Gastrocnemius medialis (tissue), 4 donors: Measurements from ENCODE around the gene CNPY4. TPM values are rescaled to one million over a fixed set of nuclear protein-coding genes. Genes with fewer than 3 reads are reported as not detected.
A peak's percentile ranks its signal among the peaks of the same experiment; 100 is the strongest.

Experiments
- ATAC-seq, 2 donors: fragments of 150-250 bp; one replicate each; pipeline ENCODE4 v1.9.1; 2016
- DNase-seq, 2 donors: peaks; one replicate each; pipeline ENCODE4 v3.0.0-alpha.2; 2019
- H3K27ac ChIP-seq, 4 donors: fragments of 200-600 bp; sonication (generic); 1 replicate in 1 of 4; 2 replicates in 3 of 4; pipeline ENCODE4 v1.5.1; 2016 to 2018; ENCODE audit warnings: mild to moderate bottlenecking in 2 of 4, moderate library complexity in 1 of 4
- H3K27me3 ChIP-seq, 3 donors: fragments of 200-600 bp; sonication (generic) in 2 of 3; 1 replicate in 1 of 3; 2 replicates in 2 of 3; pipeline versions ENCODE4 v1.5.1 to v1.6.0; 2016 to 2019; ENCODE audit warnings: mild to moderate bottlenecking in 1 of 3, moderate library complexity in 1 of 3
- H3K36me3 ChIP-seq, 2 donors: fragments of 200-600 bp; sonication (generic) in 1 of 2; one replicate each; pipeline ENCODE4 v1.5.1; 2017 to 2018
- H3K4me1 ChIP-seq, 2 donors: fragments of 200-600 bp; sonication (generic) in 1 of 2; one replicate each; pipeline ENCODE4 v1.5.1; 2016 to 2017; ENCODE audit warnings: mild to moderate bottlenecking in 2 of 2
- H3K4me3 ChIP-seq, 4 donors: fragments of 200-600 bp; sonication (generic) in 3 of 4; 1 replicate in 1 of 4; 2 replicates in 3 of 4; pipeline ENCODE4 v1.5.1; 2016 to 2019; ENCODE audit warnings: mild to moderate bottlenecking in 2 of 4
- H3K9me3 ChIP-seq, 3 donors: fragments of 200-600 bp; sonication (generic) in 2 of 3; 1 replicate in 1 of 3; 2 replicates in 2 of 3; pipeline ENCODE4 v1.5.1; 2016 to 2019
- POLR2A ChIP-seq, 2 donors: fragments of 450-650 bp; IDR thresholded peaks; one replicate each; pipeline ENCODE4 v1.6.1; 2017; ENCODE audit warnings: antibody characterized with exemption in 2 of 2, mild to moderate bottlenecking in 2 of 2, moderate library complexity in 2 of 2
- in situ Hi-C, 4 donors: fragments of 200-750 bp; cut with MboI; loops; one replicate each; pipeline versions ENCODE4 v1.15.0 to v1.8.0; 2017; ENCODE audit warnings: low sequenced_read_pairs in 4 of 4
- intact Hi-C: fragments of 100-400 bp; cut with DNase I; formaldehyde crosslinking; loops from one replicate; pipeline ENCODE4 v1.15.1; 2023; ENCODE audit warnings: low total_unique reads
- total RNA-seq, 4 donors: library from RNA; depleted of rRNA; stranded (reverse); fragments of >200 nt; gene quantifications; one replicate each; pipeline versions ENCODE4 v1.1.0 to v1.2.3, GENCODE V29; 2016
- TF ChIP-seq, protein P1 (sequence below), 5 experiments: fragments of 450-650 bp in 3 of 5; fragments of 200-600 bp in 2 of 5; sonication (generic) in 2 of 5; IDR thresholded peaks in 4 of 5; conservative IDR thresholded peaks in 1 of 5; 1 replicate in 4 of 5; 2 replicates in 1 of 5; pipeline ENCODE4 v1.5.1; 2016 to 2019; ENCODE audit warnings: antibody characterized with exemption in 5 of 5, mild to moderate bottlenecking in 3 of 5, moderate library complexity in 3 of 5

CNPY4 gene
- total RNA-seq, 4 donors from 2014 or later: 2.0 to 5.0 (median 2.4) TPM

DNA sequence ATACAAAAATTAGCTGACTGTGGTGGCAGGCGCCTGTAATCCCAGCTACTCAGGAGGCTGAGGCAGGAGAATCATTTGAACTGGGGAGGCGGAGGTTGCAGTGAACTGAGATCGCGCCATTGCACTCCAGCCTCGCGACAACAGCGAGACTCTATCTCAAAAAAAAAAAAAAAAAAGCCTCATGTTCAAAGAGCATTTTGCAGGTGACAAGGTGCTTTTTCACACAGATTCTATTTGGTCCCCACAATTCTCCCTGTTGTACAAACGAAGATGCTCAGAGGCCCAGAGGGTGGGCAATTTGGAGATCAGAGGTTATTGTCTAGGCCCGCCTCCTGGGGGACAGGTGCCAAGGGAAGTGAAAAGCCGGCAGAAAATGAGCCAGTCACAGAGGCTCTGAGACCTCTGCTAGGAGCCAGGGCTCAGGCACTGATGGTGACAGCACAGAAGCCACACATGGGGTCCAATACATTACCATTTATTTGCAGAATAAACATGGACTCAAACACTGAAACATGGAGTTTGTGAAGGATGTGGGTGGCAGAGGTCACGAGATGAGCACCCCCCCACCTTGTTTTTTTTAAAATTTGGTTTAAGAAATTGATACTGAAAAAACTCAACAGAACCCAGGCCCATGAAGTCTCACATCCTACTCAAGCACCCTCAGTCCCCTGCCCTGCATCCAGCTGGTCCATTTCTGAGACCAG lies 49.9 kb downstream of the CNPY4 start:
- Histone ChIP-seq H3K36me3 (no peaks in the 10 kb centered on the region), H3K4me1 (peaks cover 2 to 9% of the 10 kb centered on the region in 2 donors), H3K9me3 (no peaks in the 10 kb centered on the region), H3K27me3 (peaks cover 12 to 48% (median 46%) of the 10 kb centered on the region in 3 donors), H3K27ac (peak overlapping the region in 2 of 4 donors; percentile 49 to 59), H3K4me3 (no peak overlapping the region)
- intact Hi-C loops (no loop called here), in situ Hi-C loops (loop anchor here in 1 of 4 donors (25.0 kb wide), 1 partner anchor 168 kb away; no protein-coding TSS in a partner anchor)
- ATAC-seq (no peak), DNase-seq (no peak)
- TF ChIP-seq POLR2A (IDR thresholded peaks at IDR 0.05): no peak
- TF ChIP-seq, protein P1, sequence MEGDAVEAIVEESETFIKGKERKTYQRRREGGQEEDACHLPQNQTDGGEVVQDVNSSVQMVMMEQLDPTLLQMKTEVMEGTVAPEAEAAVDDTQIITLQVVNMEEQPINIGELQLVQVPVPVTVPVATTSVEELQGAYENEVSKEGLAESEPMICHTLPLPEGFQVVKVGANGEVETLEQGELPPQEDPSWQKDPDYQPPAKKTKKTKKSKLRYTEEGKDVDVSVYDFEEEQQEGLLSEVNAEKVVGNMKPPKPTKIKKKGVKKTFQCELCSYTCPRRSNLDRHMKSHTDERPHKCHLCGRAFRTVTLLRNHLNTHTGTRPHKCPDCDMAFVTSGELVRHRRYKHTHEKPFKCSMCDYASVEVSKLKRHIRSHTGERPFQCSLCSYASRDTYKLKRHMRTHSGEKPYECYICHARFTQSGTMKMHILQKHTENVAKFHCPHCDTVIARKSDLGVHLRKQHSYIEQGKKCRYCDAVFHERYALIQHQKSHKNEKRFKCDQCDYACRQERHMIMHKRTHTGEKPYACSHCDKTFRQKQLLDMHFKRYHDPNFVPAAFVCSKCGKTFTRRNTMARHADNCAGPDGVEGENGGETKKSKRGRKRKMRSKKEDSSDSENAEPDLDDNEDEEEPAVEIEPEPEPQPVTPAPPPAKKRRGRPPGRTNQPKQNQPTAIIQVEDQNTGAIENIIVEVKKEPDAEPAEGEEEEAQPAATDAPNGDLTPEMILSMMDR (IDR thresholded peaks at IDR 0.05 in 4 of 5, conservative IDR thresholded peaks at IDR 0.05 in 1 of 5): no peak

DNA sequence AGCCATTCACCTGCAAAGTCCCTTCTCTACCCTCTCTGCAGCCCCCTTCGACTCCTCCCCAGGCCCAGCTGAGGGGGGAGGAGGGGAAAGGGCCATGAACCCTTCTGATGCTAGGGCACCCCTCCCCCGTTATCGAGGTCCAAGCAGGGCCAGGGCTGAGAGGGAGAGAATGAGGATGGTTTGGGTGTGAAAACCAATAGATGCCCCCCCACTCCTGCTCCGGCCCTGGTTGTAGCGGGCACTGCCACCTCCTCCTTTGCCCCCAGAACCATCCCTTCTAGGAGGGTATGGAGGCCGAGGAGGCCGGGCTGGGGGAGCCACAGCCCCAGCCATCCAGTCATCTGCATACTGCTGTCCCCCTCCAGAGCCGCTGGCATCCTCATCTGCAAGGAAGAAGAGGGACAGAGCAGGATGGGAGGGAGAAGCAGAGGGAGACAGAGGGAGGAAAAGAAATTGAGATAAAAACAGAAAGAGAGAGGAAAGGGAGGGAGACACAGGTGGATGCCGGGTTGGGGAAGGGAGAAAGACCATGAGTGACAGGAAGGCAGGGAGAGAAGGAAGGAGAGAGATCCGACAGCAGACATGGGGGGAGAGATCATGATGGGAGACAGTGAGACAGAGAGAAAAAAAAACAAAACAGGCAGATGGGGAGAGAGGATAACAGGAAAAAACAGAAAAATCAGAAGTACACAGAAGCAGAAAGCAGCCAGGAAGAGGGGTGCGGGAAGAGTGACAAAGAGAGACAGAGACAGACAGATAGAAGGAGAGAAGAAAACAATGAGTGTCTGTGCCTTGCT lies 50.9 kb downstream of the CNPY4 start:
- TF ChIP-seq, protein P1 (IDR thresholded peaks at IDR 0.05 in 4 of 5, conservative IDR thresholded peaks at IDR 0.05 in 1 of 5): no peak
- no peak for TF ChIP-seq POLR2A (IDR thresholded peaks at IDR 0.05)
- peaks cover 12 to 48% (median 46%) of the 10 kb centered on the region in 3 donors for H3K27me3 ChIP-seq
- H3K9me3 ChIP-seq: no peaks in the 10 kb centered on the region
- H3K36me3 ChIP-seq: no peaks in the 10 kb centered on the region
- intact Hi-C loops: no loop called here
- H3K27ac ChIP-seq: no peak overlapping the region
- no peak overlapping the region for H3K4me3 ChIP-seq
- peaks cover 2 to 9% of the 10 kb centered on the region in 2 donors for H3K4me1 ChIP-seq
- ATAC-seq (no peak), DNase-seq (no peak)
- in situ Hi-C loops: loop anchor here in 1 of 4 donors (25.0 kb wide), 1 partner anchor 167 kb away; no protein-coding TSS in a partner anchor

DNA sequence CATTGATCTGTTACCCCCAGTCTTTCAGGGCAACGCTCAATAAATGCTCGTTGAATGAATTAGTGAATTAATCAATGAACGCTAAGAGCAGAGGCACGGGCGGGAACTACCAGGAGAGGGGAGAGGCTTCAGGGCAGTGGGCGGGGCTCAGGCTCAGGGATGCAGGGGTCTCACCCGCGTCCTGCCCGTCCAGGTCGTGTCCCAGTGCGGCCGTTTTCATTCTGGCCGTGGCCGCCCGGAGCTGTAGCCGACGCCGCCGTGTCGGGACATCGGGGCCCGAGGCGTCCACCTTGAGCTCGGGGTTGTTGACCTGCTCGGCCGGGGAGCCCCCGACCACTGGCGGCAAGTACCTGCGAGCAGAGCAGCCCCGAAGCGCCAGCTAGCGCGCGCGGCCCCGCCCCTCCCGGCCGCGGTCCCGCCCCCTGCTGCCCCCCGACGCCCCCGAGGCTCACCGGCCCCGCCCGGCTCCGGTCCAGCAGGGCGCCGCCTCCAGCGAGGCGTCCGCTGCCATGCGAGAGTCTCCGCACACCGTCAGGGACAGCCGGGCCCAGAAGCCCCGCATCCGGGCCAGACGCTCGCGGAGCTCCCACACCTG lies 51.8 kb downstream of the CNPY4 start:
- TF ChIP-seq, protein P1 (IDR thresholded peaks at IDR 0.05 in 4 of 5, conservative IDR thresholded peaks at IDR 0.05 in 1 of 5): no peak
- no peak for TF ChIP-seq POLR2A (IDR thresholded peaks at IDR 0.05)
- no peak for DNase-seq
- peaks cover 12 to 48% (median 46%) of the 10 kb centered on the region in 3 donors for H3K27me3 ChIP-seq
- peak overlapping the region in 2 of 4 donors; percentile 7 to 8 for H3K4me3 ChIP-seq
- no peaks in the 10 kb centered on the region for H3K36me3 ChIP-seq
- peaks cover 2 to 9% of the 10 kb centered on the region in 2 donors for H3K4me1 ChIP-seq
- ATAC-seq: no peak
- in situ Hi-C loops (loop anchor here in 1 of 4 donors (25.0 kb wide), 1 partner anchor 166 kb away; no protein-coding TSS in a partner anchor), intact Hi-C loops (no loop called here)
- H3K27ac ChIP-seq: no peak overlapping the region
- H3K9me3 ChIP-seq: no peaks in the 10 kb centered on the region

DNA sequence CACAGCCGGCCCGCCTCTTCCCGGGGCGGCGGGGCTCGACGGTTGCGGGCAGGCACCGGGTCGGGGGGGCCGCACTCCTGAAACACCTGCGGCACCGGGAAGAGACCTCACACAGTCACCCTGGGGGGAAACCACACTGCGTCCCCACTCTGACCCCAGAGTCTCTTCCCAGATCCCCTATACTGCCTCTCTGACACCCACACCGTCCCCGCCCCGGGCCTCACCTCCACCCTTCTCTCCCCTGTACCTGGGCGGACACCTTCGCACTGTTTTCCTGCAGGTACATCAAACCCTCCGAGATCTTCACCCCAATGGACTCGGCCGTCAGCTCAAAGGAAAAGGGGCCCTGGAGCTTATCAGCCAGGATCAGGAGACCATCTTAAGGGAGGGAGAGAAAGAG lies 52.4 kb downstream of the CNPY4 start:
- H3K4me1 ChIP-seq: peaks cover 2 to 11% of the 10 kb centered on the region in 2 donors
- H3K27me3 ChIP-seq: peaks cover 12 to 44% (median 42%) of the 10 kb centered on the region in 3 donors
- H3K9me3 ChIP-seq: no peaks in the 10 kb centered on the region
- ATAC-seq: no peak
- H3K36me3 ChIP-seq: no peaks in the 10 kb centered on the region
- H3K4me3 ChIP-seq: peak overlapping the region in 2 of 4 donors; percentile 7 to 8
- DNase-seq: no peak
- TF ChIP-seq, protein P1 (IDR thresholded peaks at IDR 0.05 in 4 of 5, conservative IDR thresholded peaks at IDR 0.05 in 1 of 5): no peak
- no peak for TF ChIP-seq POLR2A (IDR thresholded peaks at IDR 0.05)
- intact Hi-C loops (no loop called here), in situ Hi-C loops (loop anchor here in 1 of 4 donors (25.0 kb wide), 1 partner anchor 165 kb away; no protein-coding TSS in a partner anchor)
- H3K27ac ChIP-seq: no peak overlapping the region
